Lower leg skin (tissue), 3 donors: ENCODE data around the gene SNRNP25.

ENCODE experiments used
- POLR2A ChIP-seq, 2 donors: fragments of 450-650 bp; IDR thresholded peaks; one replicate each; pipeline ENCODE4 v1.6.1; 2016 to 2017; ENCODE audit warnings: antibody characterized with exemption in 2 of 2, mild to moderate bottlenecking in 1 of 2, moderate library complexity in 1 of 2
- TF ChIP-seq, protein P1 (sequence below), 3 donors: fragments of 450-650 bp; IDR thresholded peaks; one replicate each; pipeline ENCODE4 v1.5.1; 2016; ENCODE audit warnings: antibody characterized with exemption in 3 of 3, mild to moderate bottlenecking in 3 of 3, moderate library complexity in 2 of 3

DNA sequence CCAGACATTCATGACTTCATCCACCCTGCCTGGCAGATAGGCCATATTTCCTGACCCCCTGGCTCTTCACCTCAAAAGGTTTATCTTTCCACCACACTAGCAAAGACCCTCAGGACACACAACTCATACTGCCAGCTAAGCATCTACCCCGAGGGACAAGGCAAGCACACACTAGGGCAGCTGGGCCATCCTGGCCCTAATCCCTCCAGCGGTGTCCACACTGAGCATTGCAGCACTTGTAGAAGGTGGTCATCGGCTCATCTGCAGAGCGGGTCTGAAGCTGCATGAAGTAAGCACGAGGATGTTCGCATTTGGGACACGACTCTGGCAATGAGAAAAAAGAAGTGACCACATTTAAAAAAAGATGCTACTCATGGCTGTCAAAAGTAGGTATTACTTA lies 6.4 kb upstream of the SNRNP25 start:
- TF ChIP-seq POLR2A (IDR thresholded peaks at IDR 0.05), result no peak
- TF ChIP-seq, protein P1, sequence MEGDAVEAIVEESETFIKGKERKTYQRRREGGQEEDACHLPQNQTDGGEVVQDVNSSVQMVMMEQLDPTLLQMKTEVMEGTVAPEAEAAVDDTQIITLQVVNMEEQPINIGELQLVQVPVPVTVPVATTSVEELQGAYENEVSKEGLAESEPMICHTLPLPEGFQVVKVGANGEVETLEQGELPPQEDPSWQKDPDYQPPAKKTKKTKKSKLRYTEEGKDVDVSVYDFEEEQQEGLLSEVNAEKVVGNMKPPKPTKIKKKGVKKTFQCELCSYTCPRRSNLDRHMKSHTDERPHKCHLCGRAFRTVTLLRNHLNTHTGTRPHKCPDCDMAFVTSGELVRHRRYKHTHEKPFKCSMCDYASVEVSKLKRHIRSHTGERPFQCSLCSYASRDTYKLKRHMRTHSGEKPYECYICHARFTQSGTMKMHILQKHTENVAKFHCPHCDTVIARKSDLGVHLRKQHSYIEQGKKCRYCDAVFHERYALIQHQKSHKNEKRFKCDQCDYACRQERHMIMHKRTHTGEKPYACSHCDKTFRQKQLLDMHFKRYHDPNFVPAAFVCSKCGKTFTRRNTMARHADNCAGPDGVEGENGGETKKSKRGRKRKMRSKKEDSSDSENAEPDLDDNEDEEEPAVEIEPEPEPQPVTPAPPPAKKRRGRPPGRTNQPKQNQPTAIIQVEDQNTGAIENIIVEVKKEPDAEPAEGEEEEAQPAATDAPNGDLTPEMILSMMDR (IDR thresholded peaks at IDR 0.05), result no peak
